ENCODE results near the gene TAMALIN.

GRCh38 chr12:52014567-52015530, 8.1 kb downstream of the TAMALIN start:
- TF ChIP-seq ZNF302 (CRISPR knock-in tag; IDR thresholded peaks at IDR 0.05) (no peak), RAD21 (conservative IDR thresholded peaks at IDR 0.05 in 1 of 2, IDR thresholded peaks at IDR 0.05 in 1 of 2) (no peak), HDAC2 (IDR thresholded peaks at IDR 0.05) (no peak), HOXB13 (CRISPR knock-in tag; IDR thresholded peaks at IDR 0.05; ENCODE audit: low read depth) (no peak), POLR2A (IDR thresholded peaks at IDR 0.05; ENCODE audit: low read length) (no peak), EP300 (IDR thresholded peaks at IDR 0.05) (no peak), HMGXB4 (CRISPR knock-in tag; IDR thresholded peaks at IDR 0.05; ENCODE audit: borderline replicate concordance) (no peak), KDM5A (IDR thresholded peaks at IDR 0.05) (no peak), ZSCAN20 (CRISPR knock-in tag; IDR thresholded peaks at IDR 0.05) (no peak), BCL3 (IDR thresholded peaks at IDR 0.05) (no peak)
- TF ChIP-seq, protein P1, sequence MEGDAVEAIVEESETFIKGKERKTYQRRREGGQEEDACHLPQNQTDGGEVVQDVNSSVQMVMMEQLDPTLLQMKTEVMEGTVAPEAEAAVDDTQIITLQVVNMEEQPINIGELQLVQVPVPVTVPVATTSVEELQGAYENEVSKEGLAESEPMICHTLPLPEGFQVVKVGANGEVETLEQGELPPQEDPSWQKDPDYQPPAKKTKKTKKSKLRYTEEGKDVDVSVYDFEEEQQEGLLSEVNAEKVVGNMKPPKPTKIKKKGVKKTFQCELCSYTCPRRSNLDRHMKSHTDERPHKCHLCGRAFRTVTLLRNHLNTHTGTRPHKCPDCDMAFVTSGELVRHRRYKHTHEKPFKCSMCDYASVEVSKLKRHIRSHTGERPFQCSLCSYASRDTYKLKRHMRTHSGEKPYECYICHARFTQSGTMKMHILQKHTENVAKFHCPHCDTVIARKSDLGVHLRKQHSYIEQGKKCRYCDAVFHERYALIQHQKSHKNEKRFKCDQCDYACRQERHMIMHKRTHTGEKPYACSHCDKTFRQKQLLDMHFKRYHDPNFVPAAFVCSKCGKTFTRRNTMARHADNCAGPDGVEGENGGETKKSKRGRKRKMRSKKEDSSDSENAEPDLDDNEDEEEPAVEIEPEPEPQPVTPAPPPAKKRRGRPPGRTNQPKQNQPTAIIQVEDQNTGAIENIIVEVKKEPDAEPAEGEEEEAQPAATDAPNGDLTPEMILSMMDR (IDR thresholded peaks at IDR 0.05) = no peak
- TF ChIP-seq, protein P2, sequence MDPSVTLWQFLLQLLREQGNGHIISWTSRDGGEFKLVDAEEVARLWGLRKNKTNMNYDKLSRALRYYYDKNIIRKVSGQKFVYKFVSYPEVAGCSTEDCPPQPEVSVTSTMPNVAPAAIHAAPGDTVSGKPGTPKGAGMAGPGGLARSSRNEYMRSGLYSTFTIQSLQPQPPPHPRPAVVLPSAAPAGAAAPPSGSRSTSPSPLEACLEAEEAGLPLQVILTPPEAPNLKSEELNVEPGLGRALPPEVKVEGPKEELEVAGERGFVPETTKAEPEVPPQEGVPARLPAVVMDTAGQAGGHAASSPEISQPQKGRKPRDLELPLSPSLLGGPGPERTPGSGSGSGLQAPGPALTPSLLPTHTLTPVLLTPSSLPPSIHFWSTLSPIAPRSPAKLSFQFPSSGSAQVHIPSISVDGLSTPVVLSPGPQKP (IDR thresholded peaks at IDR 0.05; ENCODE audit: low read depth, low read length) = no peak
